AG04450 (cell line): ENCODE measurements around the gene IQCN. TPM values are rescaled to one million over a fixed set of nuclear protein-coding genes. Genes with fewer than 3 reads are reported as not detected.

Experiments
- CTCF ChIA-PET: fragments of 300-600, 350-600 bp; formaldehyde crosslinking; extraction: SDS; loops from one replicate; lab custom pipeline; 2022; ENCODE audit warnings: antibody characterized with exemption, inconsistent platforms; lab: Charles Lee
- POLR2A ChIA-PET: fragments of 350-600 bp; formaldehyde crosslinking; extraction: SDS; loops from one replicate; lab custom pipeline; 2021; ENCODE audit warnings: antibody characterized with exemption, inconsistent platforms; lab: Yijun Ruan, JAX
- DNase-seq: peaks from one replicate; pipeline ENCODE4 v3.0.0-alpha.2; 2011; ENCODE audit warnings: low read depth, low spot score
- H3K27ac ChIP-seq: one replicate; pipeline ENCODE4 v1.5.1; 2012; ENCODE audit warnings: low read depth, low read length, control low read depth
- H3K27me3 ChIP-seq: one replicate; pipeline ENCODE4 v1.6.0; 2012; ENCODE audit warnings: low read length; ENCODE audit not compliant: control insufficient read depth, insufficient read depth
- H3K4me3 ChIP-seq: 2 replicates; pipeline ENCODE4 v1.5.1; 2011; ENCODE audit warnings: mild to moderate bottlenecking, low read depth, low read length, control low read depth
- H3K9me3 ChIP-seq: 2 replicates; pipeline ENCODE4 v1.5.1; 2012; ENCODE audit warnings: low read length; ENCODE audit not compliant: control insufficient read depth, insufficient read depth
- polyA plus RNA-seq: library from polyadenylated mRNA; depleted of rRNA; stranded (reverse); fragments of >200 nt; gene quantifications from 2 replicates; pipeline ENCODE4 v1.2.3, GENCODE V29; 2011; rRNA removed
- small RNA-seq: library from RNA; depleted of rRNA; stranded (forward); fragments of <200 nt; gene quantifications from one replicate; pipeline ENCODE3, GENCODE V24; 2012; ENCODE audit warnings: low read depth; ENCODE audit not compliant: insufficient read length
- TF ChIP-seq, protein P1 (sequence below): IDR thresholded peaks from 2 replicates; pipeline ENCODE4 v1.5.1; 2011; ENCODE audit warnings: low read depth, low read length, control low read depth, inconsistent platforms

The IQCN gene
- polyA plus RNA-seq, 1 experiment, result 0.45 TPM

DNA sequence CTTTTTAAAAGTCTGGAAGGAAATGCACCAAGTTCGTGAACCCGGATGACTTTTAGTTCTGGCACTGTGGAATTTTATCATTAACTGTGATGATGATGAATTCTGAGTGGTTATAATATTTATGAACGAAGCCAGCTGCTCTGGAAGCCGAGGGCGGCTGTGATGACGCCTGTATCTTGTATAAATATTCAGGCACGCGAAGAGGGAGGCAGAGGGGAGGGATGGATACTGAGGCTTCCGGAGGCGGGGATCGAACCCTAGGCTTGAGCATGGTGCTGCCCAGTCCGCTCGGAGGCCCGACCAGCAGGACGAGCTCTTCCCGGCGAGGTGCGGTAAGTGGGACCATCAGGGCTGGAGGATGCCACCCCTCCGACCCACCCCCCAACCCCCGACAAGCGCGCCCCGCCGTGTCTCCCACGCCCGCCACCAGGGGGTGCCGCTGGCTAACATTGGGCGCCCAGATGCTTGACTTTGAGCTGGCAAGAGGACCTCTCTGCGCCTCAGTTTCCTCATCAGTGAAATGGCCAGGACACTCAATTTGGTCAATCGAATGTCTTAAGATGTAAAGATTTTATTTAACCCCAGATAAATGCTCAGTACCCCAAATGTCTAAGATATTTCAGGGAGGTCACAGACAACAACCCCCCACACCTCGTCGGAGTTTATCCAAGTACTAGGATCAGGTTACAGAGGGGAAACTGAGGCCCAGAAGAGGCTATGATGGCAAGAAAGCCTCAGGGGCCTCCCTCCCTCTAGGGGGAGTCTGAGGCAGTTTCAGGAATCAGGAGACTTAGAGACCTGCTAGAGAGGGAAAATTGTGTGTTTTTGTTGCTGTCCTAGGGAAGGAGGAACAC is 65.9 kb downstream of the IQCN start:
- ChIA-PET CTCF (interaction anchor here (0.5 to 3.8 kb wide), 24 partner anchors 10 to 939 kb away, joined by 3 to 48 read pairs (median 4); a partner anchor contains a TSS), POLR2A (interaction anchor here (0.7 to 1.2 kb wide), 4 partner anchors 16 to 578 kb away, joined by 3 to 6 read pairs (median 4); partner anchors contain the start of gene JUND)
- peak overlapping the region; percentile 46 for H3K4me3 ChIP-seq
- H3K27ac ChIP-seq, result peak overlapping the region; percentile 87
- H3K9me3 ChIP-seq, result no peaks in the 10 kb centered on the region; the same call in 1 of the 2 replicates
- DNase-seq, result peak; percentile 65
- TF ChIP-seq, protein P1, sequence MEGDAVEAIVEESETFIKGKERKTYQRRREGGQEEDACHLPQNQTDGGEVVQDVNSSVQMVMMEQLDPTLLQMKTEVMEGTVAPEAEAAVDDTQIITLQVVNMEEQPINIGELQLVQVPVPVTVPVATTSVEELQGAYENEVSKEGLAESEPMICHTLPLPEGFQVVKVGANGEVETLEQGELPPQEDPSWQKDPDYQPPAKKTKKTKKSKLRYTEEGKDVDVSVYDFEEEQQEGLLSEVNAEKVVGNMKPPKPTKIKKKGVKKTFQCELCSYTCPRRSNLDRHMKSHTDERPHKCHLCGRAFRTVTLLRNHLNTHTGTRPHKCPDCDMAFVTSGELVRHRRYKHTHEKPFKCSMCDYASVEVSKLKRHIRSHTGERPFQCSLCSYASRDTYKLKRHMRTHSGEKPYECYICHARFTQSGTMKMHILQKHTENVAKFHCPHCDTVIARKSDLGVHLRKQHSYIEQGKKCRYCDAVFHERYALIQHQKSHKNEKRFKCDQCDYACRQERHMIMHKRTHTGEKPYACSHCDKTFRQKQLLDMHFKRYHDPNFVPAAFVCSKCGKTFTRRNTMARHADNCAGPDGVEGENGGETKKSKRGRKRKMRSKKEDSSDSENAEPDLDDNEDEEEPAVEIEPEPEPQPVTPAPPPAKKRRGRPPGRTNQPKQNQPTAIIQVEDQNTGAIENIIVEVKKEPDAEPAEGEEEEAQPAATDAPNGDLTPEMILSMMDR, result peak; percentile 41
- H3K27me3 ChIP-seq, result no peaks in the 10 kb centered on the region

Small RNAs within 50 kb of the gene (small RNA-seq; reads per million reads assigned to genes)
- not detected for gene MIR3188
- gene RPL39P38, result not detected

Other genes with a start within 250 kb of the IQCN start
- 0.05 and 0.14 TPM in 2 replicates for gene IL12RB1, start 187.5 kb downstream of the IQCN start, polyA plus RNA-seq
- gene MAST3, start 176.7 kb downstream of the IQCN start, polyA plus RNA-seq, result 2.1 and 2.5 TPM in 2 replicates
- 19.7 and 23.3 TPM in 2 replicates for gene PIK3R2, start 121.3 kb downstream of the IQCN start, polyA plus RNA-seq
- gene IFI30, start 100.6 kb downstream of the IQCN start, polyA plus RNA-seq, result 6.9 and 8.1 TPM in 2 replicates
- 8.2 and 13.4 TPM in 2 replicates for gene MPV17L2, start 81.2 kb downstream of the IQCN start, polyA plus RNA-seq
- gene RAB3A, start 70.4 kb downstream of the IQCN start, polyA plus RNA-seq, result 2.8 and 6.1 TPM in 2 replicates
- gene PDE4C, start 48.0 kb downstream of the IQCN start, polyA plus RNA-seq, result 0.12 and 0.46 TPM in 2 replicates
- gene JUND, start 7.2 kb upstream of the IQCN start, polyA plus RNA-seq, result 48.6 and 67.8 TPM in 2 replicates
- 58.6 and 69.3 TPM in 2 replicates for gene LSM4, start 48.6 kb upstream of the IQCN start, polyA plus RNA-seq
- 22.0 and 29.1 TPM in 2 replicates for gene PGPEP1, start 66.1 kb upstream of the IQCN start, polyA plus RNA-seq
- 25.0 and 35.9 TPM in 2 replicates for gene GDF15, start 111.7 kb upstream of the IQCN start, polyA plus RNA-seq
- 0.12 and 0.32 TPM in 2 replicates for gene LRRC25, start 123.2 kb upstream of the IQCN start, polyA plus RNA-seq
- gene SSBP4, start 144.9 kb upstream of the IQCN start, polyA plus RNA-seq, result 9.4 and 12.6 TPM in 2 replicates
- 13.3 and 19.2 TPM in 2 replicates for gene ISYNA1, start 163.7 kb upstream of the IQCN start, polyA plus RNA-seq
- gene ELL, start 247.6 kb upstream of the IQCN start, polyA plus RNA-seq, result 2.7 and 4.1 TPM in 2 replicates